Endothelial cell of umbilical vein (primary cell): ENCODE measurements around the gene MT3. TPM values are rescaled to one million over a fixed set of nuclear protein-coding genes. Genes with fewer than 3 reads are reported as not detected.

ENCODE experiments used
- BruUV-seq: library from RNA; stranded (reverse); fragments of 400-500 nt; replicated peaks from 2 replicates; lab custom pipeline; 2021; lab: Mats Ljungman, UMichigan
- CTCF ChIA-PET: fragments of 300-600, 350-600 bp; sonication (Branson Sonifier 250); formaldehyde crosslinking; loops from one replicate; lab custom pipeline; 2021; ENCODE audit warnings: antibody characterized with exemption, inconsistent platforms; lab: Charles Lee
- POLR2A ChIA-PET: fragments of 300-600, 350-600 bp; sonication (Branson Sonifier 250); formaldehyde crosslinking; loops from one replicate; lab custom pipeline; 2021; ENCODE audit warnings: antibody characterized with exemption, inconsistent platforms; lab: Charles Lee
- DNase-seq: peaks from one replicate; pipeline ENCODE4 v3.0.0-alpha.2; 2011; ENCODE audit warnings: low read depth, low spot score
- FAIRE-seq: peaks from 2 replicates; lab custom pipeline; 2011; peaks lifted over from hg19 to GRCh38; lab: Jason Lieb, UNC
- H2AFZ ChIP-seq: 2 replicates; pipeline ENCODE4 v1.6.0; 2012; ENCODE audit warnings: low read depth, low read length, control low read depth, inconsistent platforms
- H3K27ac ChIP-seq: 2 replicates; pipeline ENCODE4 v1.5.1; 2011; ENCODE audit warnings: low read depth, mild to moderate bottlenecking, control low read depth, low read length, moderate library complexity; ENCODE audit not compliant: insufficient read depth
- H3K27me3 ChIP-seq, 2 experiments: 2 replicates each; pipeline versions ENCODE4 v1.6.0 to v1.6.1; 2011; ENCODE audit warnings: low read length in 2 of 2, mixed read lengths in 1 of 2; ENCODE audit not compliant: control insufficient read depth in 2 of 2, insufficient read depth in 2 of 2
- H3K36me3 ChIP-seq, 2 experiments: 2 replicates in 1 of 2; 3 replicates in 1 of 2; pipeline ENCODE4 v1.5.1; 2011; ENCODE audit warnings: low read length in 2 of 2, mild to moderate bottlenecking in 1 of 2, moderate library complexity in 1 of 2; ENCODE audit not compliant: control insufficient read depth in 2 of 2, insufficient read depth in 2 of 2; ENCODE audit errors: extremely low read depth in 1 of 2
- H3K4me1 ChIP-seq: 3 replicates; pipeline ENCODE4 v1.5.1; 2011; ENCODE audit warnings: mild to moderate bottlenecking, low read length; ENCODE audit not compliant: control insufficient read depth, insufficient read depth; ENCODE audit errors: extremely low read depth
- H3K4me2 ChIP-seq: 2 replicates; pipeline ENCODE4 v1.6.1; 2011; ENCODE audit warnings: low read length, control low read depth, mixed read lengths; ENCODE audit not compliant: insufficient read depth
- H3K4me3 ChIP-seq, 3 experiments: fragments of 200-600 bp in 1 of 3; sonication (generic), shearing (Covaris generic) in 1 of 3; replicated peaks in 1 of 3; 2 replicates each; pipeline ENCODE4 v1.5.1; 2011 to 2016; ENCODE audit warnings: control low read depth in 3 of 3, low read length in 3 of 3, mild to moderate bottlenecking in 2 of 3, inconsistent platforms in 1 of 3, low read depth in 1 of 3, moderate library complexity in 1 of 3; ENCODE audit not compliant: insufficient read depth in 1 of 3
- H3K79me2 ChIP-seq: 2 replicates; pipeline ENCODE4 v1.6.0; 2012; ENCODE audit warnings: low read length, inconsistent platforms; ENCODE audit not compliant: control insufficient read depth, insufficient read depth
- H3K9ac ChIP-seq: replicated peaks from 2 replicates; pipeline ENCODE3; 2011; ENCODE audit warnings: low read length, control low read depth; ENCODE audit not compliant: insufficient read depth; ENCODE audit errors: extremely low read depth
- H3K9me1 ChIP-seq: replicated peaks from 3 replicates; pipeline ENCODE4 v1.6.0; 2011; ENCODE audit warnings: mild to moderate bottlenecking, low read length; ENCODE audit not compliant: control insufficient read depth, insufficient read depth; ENCODE audit errors: extremely low read depth
- H3K9me3 ChIP-seq: replicated peaks from 2 replicates; pipeline ENCODE4 v1.5.1; 2012; ENCODE audit warnings: low read length, inconsistent platforms; ENCODE audit not compliant: control insufficient read depth, insufficient read depth
- H4K20me1 ChIP-seq: replicated peaks from 2 replicates; pipeline ENCODE3; 2011; ENCODE audit warnings: mild to moderate bottlenecking, low read length; ENCODE audit not compliant: control insufficient read depth, insufficient read depth; ENCODE audit errors: extremely low read depth
- CTCF ChIP-seq, 2 donors: IDR thresholded peaks; 1 replicate in 1 of 2; 2 replicates in 1 of 2; pipeline ENCODE4 v1.5.1; 2011; ENCODE audit warnings: low read length in 2 of 2, mild to moderate bottlenecking in 2 of 2, moderate library complexity in 2 of 2, control low read depth in 1 of 2, inconsistent platforms in 1 of 2, low read depth in 1 of 2; ENCODE audit not compliant: insufficient read depth in 1 of 2; ENCODE audit errors: extremely low read depth in 1 of 2
- EZH2 ChIP-seq: IDR thresholded peaks from 2 replicates; pipeline ENCODE4 v1.6.1; 2012; ENCODE audit warnings: borderline replicate concordance, low read depth, mild to moderate bottlenecking, moderate library complexity, low read length, inconsistent platforms; ENCODE audit not compliant: severe bottlenecking
- FOS ChIP-seq: IDR thresholded peaks from 2 replicates; pipeline ENCODE4 v1.6.1; 2011; ENCODE audit warnings: mild to moderate bottlenecking, low read length, moderate library complexity, borderline replicate concordance; ENCODE audit not compliant: insufficient read depth
- GATA2 ChIP-seq: IDR thresholded peaks from 2 replicates; pipeline ENCODE4 v1.7.0; 2011; ENCODE audit warnings: low read depth, mild to moderate bottlenecking, moderate library complexity, mixed read lengths, low read length; ENCODE audit not compliant: insufficient read length, insufficient read depth
- JUN ChIP-seq: IDR thresholded peaks from 2 replicates; pipeline ENCODE4 v1.6.1; 2011; ENCODE audit warnings: borderline replicate concordance, low read depth; ENCODE audit not compliant: insufficient read length, insufficient read depth
- MAX ChIP-seq: IDR thresholded peaks from 2 replicates; pipeline ENCODE4 v1.6.1; 2011; ENCODE audit not compliant: insufficient read depth, insufficient read length
- MYC ChIP-seq: IDR thresholded peaks from one replicate; pipeline ENCODE4 v1.6.1; 2011; ENCODE audit warnings: mild to moderate bottlenecking, low read depth, low read length
- POLR2A ChIP-seq: IDR thresholded peaks from 2 replicates; pipeline ENCODE4 v1.6.1; 2012; ENCODE audit warnings: low read depth, mild to moderate bottlenecking, control low read depth, low read length
- POLR2AphosphoS5 ChIP-seq: IDR thresholded peaks from 2 replicates; pipeline ENCODE4 v1.6.1; 2012; ENCODE audit warnings: low read depth, mild to moderate bottlenecking, control low read depth, low read length, moderate library complexity; ENCODE audit not compliant: insufficient read depth
- dilution Hi-C: fragments of 300-500 bp; cut with MboI; formaldehyde crosslinking; loops from one replicate; pipeline ENCODE4 v1.15.0; 2019; ENCODE audit warnings: low sequenced_read_pairs; ENCODE audit not compliant: extremely low pct_ligation_motif_present
- intact Hi-C: fragments of 100-400 bp; cut with micrococcal nuclease; formaldehyde crosslinking; loops from one replicate; pipeline ENCODE4 v1.10.0; 2022
- polyA plus RNA-seq, 4 experiments: library from polyadenylated mRNA; depleted of rRNA in 3 of 4; stranded (reverse) in 3 of 4; unstranded in 1 of 4; fragments of >200 nt; gene quantifications; 2 replicates each; pipeline versions ENCODE4 v1.2.1 to v1.2.3, GENCODE V29; 2011 to 2012; ENCODE audit warnings: missing spikeins in 1 of 4
- total RNA-seq: library from RNA; stranded (reverse); gene quantifications from 2 replicates; pipeline ENCODE4 v1.2.3, GENCODE V29; 2021

MT3 gene
- total and polyA plus RNA-seq, 2 donors (not counting 3 experiments of a cell fraction or from before 2014, with no cell fraction given) = not detected

GRCh38 chr16:56608043-56608875 is 18.9 kb downstream of the MT3 start, which contains the start of gene MT2A:
Gene MT2A (plus strand): TSS chr16:56608584. CDS start chr16:56608656, 72 bp downstream.
- H3K4me1 ChIP-seq = peaks cover 61% of the 10 kb centered on the region
- H3K36me3 ChIP-seq = no peaks in the 10 kb centered on the region
- no peaks in the 10 kb centered on the region for H3K27me3 ChIP-seq
- H3K79me2 ChIP-seq = peaks cover 21% of the 10 kb centered on the region
- H3K4me3 ChIP-seq = peak within 1 kb of the TSS; percentile 50 to 93 (median 83)
- DNase-seq (peak; percentile 96), FAIRE-seq (peak; percentile 82)
- H3K4me2 ChIP-seq = peak within 1 kb of the TSS; percentile 87
- peak within 1 kb of the TSS; percentile 95 for H3K9ac ChIP-seq
- TF ChIP-seq CTCF (IDR thresholded peaks at IDR 0.05; ENCODE audit: extremely low read depth in 1 of 2, insufficient read depth in 1 of 2, low read depth in 1 of 2, low read length in 2 of 2) = no peak
- no peak for TF ChIP-seq GATA2
- peak; percentile 99 for TF ChIP-seq POLR2A
- peak; percentile 39 for TF ChIP-seq MAX
- TF ChIP-seq POLR2AphosphoS5 = peak; percentile 100
- TF ChIP-seq JUN = no peak
- peak; percentile 7 for TF ChIP-seq MYC
- TF ChIP-seq EZH2 = no peak
- TF ChIP-seq FOS = peak; percentile 91
- POLR2A ChIA-PET = interaction anchor here (0.6 to 4.5 kb wide), 3 partner anchors 9 to 245 kb away, joined by 4 to 51 read pairs (median 8); partner anchors contain the start of gene MT1E
- H2AFZ ChIP-seq = no peak within 1 kb of the TSS
- no peaks in the 10 kb centered on the region for H3K9me1 ChIP-seq
- TSS peak; percentile 46 for BruUV-seq
- CTCF ChIA-PET = interaction anchor here (0.6 to 1.5 kb wide), 7 partner anchors 8 to 94 kb away, joined by 3 to 8 read pairs (median 3); partner anchors contain the start of gene MT1E
- dilution Hi-C loops (no loop called here), intact Hi-C loops (no loop called here)
- H4K20me1 ChIP-seq = no peaks in the 10 kb centered on the region
- H3K27ac ChIP-seq = peak within 1 kb of the TSS; percentile 99
- no peaks in the 10 kb centered on the region for H3K9me3 ChIP-seq
